Spleen (tissue), 7 donors: ENCODE data around the gene AGFG2.

Experiments
- CTCF ChIP-seq, 11 experiments: fragments of 200-600 bp in 7 of 11; fragments of 450-650 bp in 4 of 11; sonication (generic) in 4 of 11; IDR thresholded peaks in 8 of 11; conservative IDR thresholded peaks in 3 of 11; 1 replicate in 7 of 11; 2 replicates in 4 of 11; pipeline versions ENCODE4 v1.4.0 to v1.8.0; 2016 to 2021; ENCODE audit warnings: antibody characterized with exemption in 11 of 11, inconsistent platforms in 4 of 11, mild to moderate bottlenecking in 1 of 11
- POLR2A ChIP-seq, 3 donors: fragments of 450-650 bp; IDR thresholded peaks; one replicate each; pipeline ENCODE4 v1.5.1; 2017; ENCODE audit warnings: antibody characterized with exemption in 3 of 3, mild to moderate bottlenecking in 1 of 3
- POLR2AphosphoS5 ChIP-seq, 3 donors: sonication (generic); formaldehyde crosslinking; IDR thresholded peaks; one replicate each; pipeline ENCODE4 v1.5.1; 2017; ENCODE audit warnings: antibody characterized with exemption in 3 of 3
- donor health status: DM: no; HTN: no; CAD: no; lungs with moderate emphysema.
- donor health status: DM: no; HTN: no; CAD: no.
- donor health status: DM: no; HTN: no; CAD: no.

- no peak for TF ChIP-seq POLR2A (IDR thresholded peaks at IDR 0.05)
- no peak for TF ChIP-seq POLR2AphosphoS5 (IDR thresholded peaks at IDR 0.05)
- no peak for TF ChIP-seq CTCF (IDR thresholded peaks at IDR 0.05 in 8 of 11, conservative IDR thresholded peaks at IDR 0.05 in 3 of 11)
Observed at GRCh38 chr7:100582650-100583049, 43.6 kb downstream of the AGFG2 start.
